Fibroblast of lung (primary cell): Measurements from ENCODE around the gene BAIAP2.

Experiments
- EZH2 ChIP-seq: IDR thresholded peaks from 2 replicates; pipeline ENCODE4 v1.5.1; 2012; ENCODE audit warnings: low read length, control low read depth, mild to moderate bottlenecking; ENCODE audit errors: missing control alignments
- TF ChIP-seq, protein P1 (sequence below), 2 donors: IDR thresholded peaks in 1 of 2; conservative IDR thresholded peaks in 1 of 2; 1 replicate in 1 of 2; 2 replicates in 1 of 2; pipeline ENCODE4 v1.5.1; 2011 to 2012; ENCODE audit warnings: low read length in 2 of 2, control low read depth in 1 of 2, inconsistent platforms in 1 of 2, low read depth in 1 of 2, mild to moderate bottlenecking in 1 of 2

DNA sequence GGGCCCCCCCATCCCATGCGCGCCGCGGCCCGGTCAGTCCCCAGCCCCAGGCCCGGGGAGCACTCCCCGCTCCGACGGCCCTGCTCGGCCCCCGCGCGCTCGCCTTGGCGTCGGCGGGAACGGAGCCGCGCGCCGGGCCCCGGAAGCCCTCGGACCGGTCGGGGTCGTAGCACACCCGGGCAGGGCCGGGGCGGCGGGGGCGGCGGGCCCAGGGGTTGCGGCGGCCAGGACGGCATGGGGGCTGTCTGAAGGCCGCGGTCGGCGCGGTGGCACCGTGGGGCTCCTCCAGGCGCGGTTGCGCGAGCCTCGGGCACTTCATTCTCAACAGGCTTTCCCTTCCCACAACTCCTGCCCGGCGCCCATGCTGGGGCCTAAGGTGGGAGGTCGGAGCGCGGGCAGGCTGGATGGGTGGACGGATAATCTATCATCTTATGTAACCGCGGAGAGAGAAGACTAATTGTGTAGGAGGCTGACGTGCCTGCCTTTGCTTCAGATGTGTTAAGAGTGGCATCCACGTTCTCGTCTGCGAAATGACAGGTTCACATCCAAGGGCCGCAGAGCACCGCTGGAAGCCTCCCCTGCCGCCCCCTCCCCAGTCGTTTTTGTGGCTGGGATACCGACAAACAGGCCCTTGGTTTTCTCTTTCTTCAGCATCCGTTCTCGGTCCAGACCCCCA lies 708 bp downstream of the BAIAP2 start:
- TF ChIP-seq, protein P1, sequence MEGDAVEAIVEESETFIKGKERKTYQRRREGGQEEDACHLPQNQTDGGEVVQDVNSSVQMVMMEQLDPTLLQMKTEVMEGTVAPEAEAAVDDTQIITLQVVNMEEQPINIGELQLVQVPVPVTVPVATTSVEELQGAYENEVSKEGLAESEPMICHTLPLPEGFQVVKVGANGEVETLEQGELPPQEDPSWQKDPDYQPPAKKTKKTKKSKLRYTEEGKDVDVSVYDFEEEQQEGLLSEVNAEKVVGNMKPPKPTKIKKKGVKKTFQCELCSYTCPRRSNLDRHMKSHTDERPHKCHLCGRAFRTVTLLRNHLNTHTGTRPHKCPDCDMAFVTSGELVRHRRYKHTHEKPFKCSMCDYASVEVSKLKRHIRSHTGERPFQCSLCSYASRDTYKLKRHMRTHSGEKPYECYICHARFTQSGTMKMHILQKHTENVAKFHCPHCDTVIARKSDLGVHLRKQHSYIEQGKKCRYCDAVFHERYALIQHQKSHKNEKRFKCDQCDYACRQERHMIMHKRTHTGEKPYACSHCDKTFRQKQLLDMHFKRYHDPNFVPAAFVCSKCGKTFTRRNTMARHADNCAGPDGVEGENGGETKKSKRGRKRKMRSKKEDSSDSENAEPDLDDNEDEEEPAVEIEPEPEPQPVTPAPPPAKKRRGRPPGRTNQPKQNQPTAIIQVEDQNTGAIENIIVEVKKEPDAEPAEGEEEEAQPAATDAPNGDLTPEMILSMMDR (conservative IDR thresholded peaks at IDR 0.05 in 1 of 2, IDR thresholded peaks at IDR 0.05 in 1 of 2; ENCODE audit: low read depth in 1 of 2, low read length in 2 of 2): no peak
- no peak for TF ChIP-seq EZH2
